HG03060 (cell line): Measurements from ENCODE around the gene TMSB4X.
"Not testable (repeated sequence)": the region's sequence is repeated elsewhere in the genome, so short reads cannot be mapped to it uniquely, and the experiment has no call there.

ENCODE experiments used
- ATAC-seq: cut with Tn5 transposase; IDR thresholded peaks from one replicate; pipeline ENCODE4 v1.9.1; 2021; ENCODE audit warnings: low read depth, moderate number of reproducible peaks; ENCODE audit not compliant: unreplicated experiment

The TMSB4X gene

DNA sequence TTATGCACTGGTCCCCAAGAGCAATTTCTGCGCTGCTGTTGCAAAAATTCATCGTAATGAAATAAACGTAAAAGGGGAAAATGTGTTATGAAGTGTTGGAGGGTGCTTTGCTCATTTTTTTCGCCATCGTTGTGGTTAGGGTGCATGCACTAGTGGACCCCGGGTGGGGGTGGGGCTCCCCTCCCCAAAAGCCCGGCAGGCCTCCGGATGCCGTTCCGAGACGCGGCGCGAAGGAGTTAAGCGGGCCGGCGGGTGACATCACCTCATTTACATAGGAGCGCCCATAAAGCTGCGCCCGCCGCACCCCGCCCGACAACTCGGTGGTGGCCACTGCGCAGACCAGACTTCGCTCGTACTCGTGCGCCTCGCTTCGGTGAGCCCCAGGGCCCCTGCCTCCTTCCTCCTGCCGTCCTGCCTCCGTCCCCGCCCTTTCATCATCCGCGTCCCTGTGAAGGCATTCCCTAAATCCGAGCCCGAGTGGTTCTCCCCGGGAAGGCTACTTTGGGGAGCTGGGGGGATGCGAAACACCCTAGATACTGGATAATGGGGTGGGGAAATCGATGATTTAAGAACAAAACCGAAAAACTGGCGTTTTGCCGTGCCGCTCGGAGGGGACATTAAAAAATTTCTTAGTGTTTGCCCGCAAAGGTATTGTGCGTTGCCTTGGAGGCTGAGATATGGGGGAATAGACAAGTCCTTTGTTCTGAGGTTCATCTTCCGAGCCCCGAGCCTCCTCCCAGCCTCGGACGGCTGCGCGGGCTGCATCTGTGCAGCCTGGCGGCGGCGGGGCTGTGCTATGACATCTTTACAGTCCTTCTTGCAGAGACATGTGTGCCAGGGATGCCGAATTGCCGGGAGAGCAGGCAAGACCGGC, at the start of gene TMSB4X:
TMSB4X (plus strand) TSS at position 315 of the 874 bp plus-strand sequence.
- ATAC-seq: no peak

DNA sequence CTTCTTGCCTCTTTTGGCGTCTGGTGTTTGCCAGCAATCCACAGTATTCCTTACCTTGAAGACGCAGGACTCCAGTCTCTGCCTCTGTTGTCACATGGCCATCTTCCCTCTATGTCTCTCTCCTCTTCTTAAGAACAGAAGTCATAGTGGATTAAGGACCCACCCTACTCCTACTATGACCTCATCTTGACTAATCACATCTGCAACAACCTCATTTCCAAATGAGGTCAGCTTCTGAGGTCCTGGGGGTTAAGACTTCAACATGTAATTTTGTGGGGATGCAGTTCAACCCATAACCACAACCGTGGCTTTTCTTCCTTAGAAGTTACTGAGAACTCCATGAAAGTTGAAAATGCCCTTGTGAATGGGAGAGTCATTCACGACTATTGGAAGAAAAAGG, 45.2 kb upstream of the TMSB4X start:
- no peak for ATAC-seq

- no peak for ATAC-seq
These were observed 44.8 kb upstream of the TMSB4X start for GRCh38 chrX:12930150-12930549.

DNA sequence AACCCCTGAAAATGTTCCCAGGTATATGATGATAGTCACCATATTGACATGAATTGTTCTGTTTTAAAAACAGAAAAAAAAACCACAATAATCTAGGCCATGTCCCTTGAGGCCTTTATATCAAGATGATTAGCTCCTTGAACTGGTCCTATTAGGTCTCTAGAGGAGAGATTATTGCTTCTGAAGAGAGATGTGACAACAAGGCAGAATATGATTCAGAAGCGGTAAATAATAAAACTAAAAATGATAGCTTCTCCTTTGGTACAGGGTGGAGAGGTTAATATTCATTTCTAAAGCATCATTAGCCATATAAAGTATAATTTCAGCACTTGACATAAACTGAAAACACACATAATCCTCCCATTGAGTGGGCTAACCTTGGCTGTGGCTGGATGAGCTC, 42.7 kb upstream of the TMSB4X start:
- no peak for ATAC-seq

- ATAC-seq: no peak
These were observed 40.1 kb upstream of the TMSB4X start for GRCh38 chrX:12934850-12935249.

DNA sequence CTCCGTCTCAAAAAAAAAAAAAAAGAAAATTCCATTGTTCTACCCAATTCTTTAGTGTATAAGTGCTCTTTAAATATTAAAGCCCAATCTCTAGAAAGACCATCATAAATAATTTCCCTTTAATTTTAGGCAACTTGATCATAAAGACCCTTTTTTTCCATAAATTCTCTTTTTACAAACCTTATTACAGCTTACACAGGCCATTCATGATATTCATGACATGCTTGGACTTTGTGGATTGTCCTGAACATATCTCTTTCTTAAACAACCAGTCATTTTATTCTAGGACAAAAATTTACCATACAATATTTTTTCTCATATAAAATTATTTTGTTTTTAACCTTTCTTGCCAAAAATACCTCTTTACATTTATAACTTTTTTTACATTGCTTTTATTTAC, 38.0 kb upstream of the TMSB4X start:
- ATAC-seq: no peak

GRCh38 chrX:12940471-12940870, 34.4 kb upstream of the TMSB4X start:
- not testable (repeated sequence) for ATAC-seq

- ATAC-seq: not testable (repeated sequence)
These were observed 31.3 kb upstream of the TMSB4X start for GRCh38 chrX:12943592-12943991.

DNA sequence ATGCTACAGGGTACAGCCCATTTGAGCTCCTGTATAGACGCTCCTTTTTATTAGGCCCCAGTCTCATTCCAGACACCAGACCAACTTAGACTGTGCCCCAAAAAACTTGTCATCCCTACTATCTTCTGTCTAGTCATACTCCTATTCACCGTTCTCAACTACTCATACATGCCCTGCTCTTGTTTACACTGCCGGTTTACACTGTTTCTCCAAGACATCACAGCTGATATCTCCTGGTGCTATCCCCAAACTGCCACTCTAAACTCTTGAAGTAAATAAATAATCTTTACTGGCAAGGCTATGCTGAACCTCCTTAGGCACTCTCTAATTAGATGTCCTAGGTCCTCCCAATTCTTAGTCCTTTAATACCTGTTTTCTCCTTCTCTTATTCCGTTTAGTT, 30.5 kb upstream of the TMSB4X start:
- not testable (repeated sequence) for ATAC-seq

DNA sequence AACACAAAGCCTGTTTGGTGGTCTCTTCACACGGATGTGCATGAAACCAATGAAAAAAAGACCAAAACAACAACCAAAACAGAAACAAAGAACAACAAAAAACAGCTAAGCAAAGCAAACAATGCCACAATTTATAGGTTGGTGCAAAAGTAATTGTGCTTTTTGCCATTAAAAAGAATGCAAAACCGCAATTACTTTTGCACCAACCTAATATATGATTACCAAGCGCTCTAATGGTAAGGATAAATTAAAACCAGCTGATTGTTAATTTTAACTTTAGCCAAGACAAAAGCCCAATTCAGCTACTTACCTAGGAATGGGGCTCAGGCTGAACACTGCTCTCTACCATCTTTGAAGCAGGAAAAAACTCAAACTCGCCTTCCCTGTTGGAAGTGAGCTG, 29.4 kb upstream of the TMSB4X start:
- ATAC-seq: no peak

GRCh38 chrX:12946406-12946805, 28.5 kb upstream of the TMSB4X start:
- no peak for ATAC-seq

DNA sequence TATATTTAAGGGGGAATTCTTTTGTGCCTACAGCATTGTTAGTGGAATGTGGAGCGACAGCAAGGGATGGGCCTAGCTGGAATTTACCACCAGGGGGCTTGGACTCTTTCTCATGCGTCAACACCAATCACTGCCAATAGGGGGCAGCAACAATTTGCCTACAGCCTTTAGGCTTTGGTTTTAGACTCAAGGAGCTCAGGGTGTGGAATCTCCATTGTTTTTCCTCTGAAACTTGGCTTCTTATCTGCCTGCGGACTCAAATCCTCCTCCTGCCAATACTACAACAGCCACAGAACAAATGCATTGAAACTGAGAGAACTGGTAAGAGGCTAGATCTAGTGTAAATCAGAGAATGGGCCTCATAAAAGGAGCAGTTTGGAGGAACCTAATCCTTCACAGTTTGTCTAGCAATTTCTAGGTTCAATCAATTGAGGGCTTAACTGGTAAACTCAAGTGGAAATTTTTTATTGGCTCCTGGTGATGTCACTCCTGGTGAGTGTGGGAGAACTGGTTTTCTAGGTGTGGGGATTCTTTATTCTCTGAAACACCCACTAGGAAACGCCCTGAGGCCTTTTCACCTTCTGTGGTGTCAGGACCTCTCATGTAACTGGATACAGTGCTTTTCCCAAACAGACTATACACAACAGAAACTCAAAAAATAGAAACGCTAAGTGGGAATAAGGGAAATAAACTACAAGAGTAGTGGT, 27.9 kb upstream of the TMSB4X start:
- ATAC-seq: no peak

GRCh38 chrX:12947545-12948235, 27.2 kb upstream of the TMSB4X start:
- no peak for ATAC-seq

GRCh38 chrX:12948495-12948894, 26.4 kb upstream of the TMSB4X start:
- ATAC-seq: no peak

DNA sequence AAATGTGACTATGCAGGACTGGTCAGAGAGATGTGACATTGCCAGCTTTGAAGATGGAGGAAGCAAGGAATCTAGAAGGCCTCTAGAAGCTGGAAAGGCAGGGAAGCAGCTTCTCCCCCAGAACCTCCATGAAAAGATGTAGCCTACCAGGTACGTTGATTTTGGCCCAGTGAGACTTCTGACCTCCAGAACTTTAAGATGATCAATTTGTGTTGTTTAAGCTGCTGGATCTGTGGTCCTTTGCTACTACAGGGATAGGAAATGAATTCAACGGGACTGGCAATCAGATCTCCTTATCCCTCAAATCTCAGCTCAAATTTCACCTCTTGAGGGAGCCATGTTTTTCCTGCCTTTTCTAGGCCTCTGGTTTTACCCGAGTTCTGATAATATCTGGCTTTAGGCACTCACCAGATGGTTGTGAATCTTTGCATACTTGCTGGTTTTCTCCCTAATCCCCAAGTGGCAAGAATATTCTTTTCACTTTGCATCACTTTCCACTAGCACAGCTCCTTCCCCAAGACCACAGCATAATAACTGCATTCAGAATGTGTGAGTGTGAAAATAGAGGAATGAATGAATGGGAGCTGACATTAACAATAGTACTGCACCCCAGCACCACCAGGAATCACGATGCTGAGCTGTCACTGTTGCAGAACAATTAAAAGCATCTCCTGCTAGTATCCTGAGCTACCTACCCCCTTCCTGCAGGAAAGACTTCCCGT, 25.5 kb upstream of the TMSB4X start:
- no peak for ATAC-seq

DNA sequence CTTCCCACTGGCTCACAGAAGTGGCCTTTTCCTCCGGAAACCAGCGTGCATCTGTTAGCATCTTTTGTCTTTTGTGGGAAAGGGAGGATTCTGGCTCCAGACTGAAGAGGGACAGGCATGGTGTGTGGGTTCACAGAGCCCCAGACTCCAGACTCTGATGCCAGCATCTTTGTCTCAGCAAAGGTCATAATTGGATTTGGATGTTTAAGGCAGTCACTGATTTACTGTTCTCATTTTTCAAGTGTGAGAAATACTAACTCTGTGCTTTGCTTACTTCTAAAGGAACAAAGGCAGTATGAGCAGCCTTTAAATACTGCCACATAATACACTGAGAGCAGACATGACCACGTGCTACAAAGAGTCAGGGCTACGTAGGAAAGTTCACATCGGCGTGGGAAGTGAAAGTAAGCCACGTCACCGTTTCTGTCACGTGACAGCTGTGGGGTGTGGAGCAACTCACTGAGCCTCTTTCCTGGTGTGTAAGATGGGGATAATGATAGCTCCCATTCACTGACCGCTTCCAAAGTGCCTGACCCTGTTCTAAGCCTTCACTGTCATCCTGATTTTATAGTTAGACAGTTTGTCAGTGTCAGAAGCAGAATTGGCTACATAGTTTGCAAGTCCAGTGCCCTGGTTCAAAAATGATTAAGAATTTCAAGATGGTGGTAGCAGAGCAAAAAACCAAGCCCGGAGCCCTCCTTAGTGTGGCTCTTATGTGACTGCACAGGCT, 24.8 kb upstream of the TMSB4X start:
- peak; percentile 53 for ATAC-seq

GRCh38 chrX:12950851-12951594, 23.9 kb upstream of the TMSB4X start:
- ATAC-seq: peak; percentile 40

GRCh38 chrX:12951595-12951975, 23.3 kb upstream of the TMSB4X start:
- ATAC-seq: no peak

- ATAC-seq: no peak
These were observed 21.5 kb upstream of the TMSB4X start for GRCh38 chrX:12953420-12953819.
